Ecto neural progenitor cell (in vitro differentiated cells): Measurements from ENCODE around the gene STK32B.

Experiments
- DNase-seq: peaks from one replicate; pipeline ENCODE4 v3.0.0-alpha.2; 2018; ENCODE audit warnings: low spot score

STK32B gene

DNA sequence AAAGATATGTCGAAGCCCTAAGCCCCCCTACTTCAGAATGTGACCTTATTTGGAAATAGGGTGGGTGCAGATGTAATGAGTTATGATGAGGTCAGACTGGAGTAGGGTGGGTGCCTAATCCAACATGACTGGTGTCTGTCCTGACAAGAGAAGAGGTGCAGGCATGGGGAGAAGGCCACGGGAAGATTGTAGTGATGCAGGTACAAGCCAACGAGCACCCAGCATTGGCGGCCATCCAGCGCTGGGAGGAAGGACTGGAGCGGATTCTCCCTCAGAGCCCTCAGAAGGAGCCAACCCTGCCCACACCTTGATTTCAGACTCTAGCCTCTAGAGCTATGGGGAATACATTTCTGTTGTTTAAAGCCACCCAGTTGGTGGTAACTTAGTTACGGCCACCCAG is 419.9 kb downstream of the STK32B start:
- no peak for DNase-seq

DNA sequence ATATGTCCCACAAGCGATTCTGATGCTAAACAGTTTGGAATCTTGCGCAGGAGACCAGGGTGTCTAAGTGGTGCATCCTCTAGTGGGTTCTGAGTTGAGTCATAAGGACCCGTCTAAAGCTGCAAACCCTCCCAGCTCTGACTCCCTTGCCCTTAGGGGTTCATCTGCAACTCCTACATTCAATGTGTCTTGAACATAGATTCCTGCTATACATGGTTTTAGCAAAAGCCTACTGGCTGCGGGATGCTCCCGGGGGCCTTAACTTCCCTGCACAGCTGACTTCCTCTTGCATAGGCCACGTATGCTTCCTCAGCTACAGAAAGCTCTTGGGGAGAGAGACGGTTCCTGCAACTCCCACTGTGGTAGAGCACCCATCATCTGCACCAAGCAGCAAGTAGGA is 420.4 kb downstream of the STK32B start:
- no peak for DNase-seq

DNA sequence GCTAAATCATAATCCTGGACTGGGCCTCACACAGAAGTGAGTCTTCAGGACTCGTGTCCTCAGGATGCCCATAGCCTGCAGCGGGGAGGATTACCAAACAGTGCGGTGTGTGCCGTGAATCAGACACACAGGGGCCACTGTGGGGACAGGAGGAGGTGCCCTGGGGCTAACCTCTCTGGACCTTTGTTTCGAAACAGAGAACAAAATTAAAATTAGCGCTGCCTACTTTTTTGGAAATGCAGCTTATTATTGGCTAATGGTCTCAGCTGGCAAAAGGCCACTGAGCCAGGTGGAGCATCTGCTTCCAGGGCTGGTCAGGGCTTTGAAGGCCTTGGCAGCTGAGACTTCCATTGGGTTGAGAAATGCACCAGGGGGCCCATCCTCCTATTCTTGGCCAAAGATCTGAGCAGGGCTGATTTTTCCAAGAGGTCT is 420.9 kb downstream of the STK32B start:
- DNase-seq: no peak

DNA sequence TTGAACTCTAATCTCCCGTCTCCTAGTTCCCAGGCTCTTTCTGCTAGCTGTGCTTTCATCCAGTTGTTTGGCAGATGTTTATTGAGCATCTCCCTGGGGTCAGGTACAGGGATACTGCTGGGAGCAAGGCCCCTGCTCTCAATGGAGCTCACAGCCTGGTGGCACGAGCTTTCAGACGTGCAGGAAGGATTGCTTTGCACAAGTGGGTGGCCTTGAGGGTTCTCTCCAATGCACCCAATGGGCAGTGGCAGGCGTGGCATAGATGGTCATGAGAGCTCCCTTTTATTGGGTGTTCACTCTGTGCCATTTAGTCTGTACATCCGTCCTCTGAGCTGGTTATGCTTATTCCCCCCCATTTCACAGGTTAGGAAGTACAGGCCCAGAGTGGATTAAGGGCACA is 421.8 kb downstream of the STK32B start:
- no peak for DNase-seq

DNA sequence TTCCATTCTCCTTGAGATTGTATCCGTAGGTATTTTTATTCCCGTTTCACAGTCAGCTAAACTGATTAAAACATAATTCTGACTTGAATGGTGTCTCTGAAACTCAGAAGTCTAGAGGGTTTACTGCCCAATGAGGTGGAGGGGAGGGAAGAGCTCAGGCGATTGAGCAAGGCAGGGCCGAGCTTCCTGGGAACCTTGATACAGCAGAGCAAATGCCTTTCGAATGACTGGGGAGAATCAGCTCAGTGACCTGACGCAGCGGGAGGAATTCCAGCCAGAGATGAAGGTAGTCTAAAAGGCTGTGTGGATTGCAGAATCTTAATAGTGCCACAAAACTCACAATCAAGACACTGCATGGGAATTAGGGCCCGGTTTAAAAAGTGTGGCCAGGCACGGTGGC is 423.5 kb downstream of the STK32B start:
- no peak for DNase-seq

DNA sequence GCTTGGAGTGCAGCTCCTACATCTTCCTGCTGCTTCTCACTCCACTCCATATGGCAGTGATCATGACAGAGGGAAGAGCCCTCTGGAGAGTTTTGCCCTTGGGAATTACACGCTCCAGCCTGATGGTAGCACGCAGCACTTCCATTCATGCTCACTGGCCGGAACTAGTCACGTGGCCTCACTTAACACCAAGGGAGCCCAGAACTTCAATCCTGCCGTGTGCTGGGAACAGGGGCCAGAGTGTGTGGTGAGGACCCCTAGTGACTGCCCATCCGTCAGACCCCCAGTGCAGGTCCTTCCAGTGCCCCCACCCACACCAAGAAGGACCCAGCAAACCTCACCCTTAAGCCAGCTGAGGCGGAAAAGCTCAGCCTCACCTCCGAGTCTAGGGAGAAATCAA is 426.3 kb downstream of the STK32B start:
- DNase-seq: no peak

DNA sequence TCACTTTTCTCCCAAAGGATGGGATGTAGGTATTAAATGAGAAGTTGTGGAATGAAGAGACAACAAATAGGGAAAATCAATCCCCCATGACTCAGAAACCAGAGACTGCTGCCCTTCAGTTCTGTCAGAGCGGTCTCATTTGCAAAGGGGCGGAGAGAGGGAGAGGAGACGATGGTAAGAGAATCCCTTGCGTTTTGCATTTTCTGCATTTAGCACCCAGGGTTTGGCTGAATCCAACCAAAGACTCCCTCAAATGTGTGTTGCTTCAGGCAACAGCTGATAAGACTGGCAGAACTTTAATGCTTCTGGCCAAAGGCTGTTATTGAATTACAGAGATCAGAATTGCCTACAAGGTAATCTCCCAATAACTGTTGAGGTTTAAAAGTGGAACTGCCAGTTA is 426.9 kb downstream of the STK32B start:
- no peak for DNase-seq

DNA sequence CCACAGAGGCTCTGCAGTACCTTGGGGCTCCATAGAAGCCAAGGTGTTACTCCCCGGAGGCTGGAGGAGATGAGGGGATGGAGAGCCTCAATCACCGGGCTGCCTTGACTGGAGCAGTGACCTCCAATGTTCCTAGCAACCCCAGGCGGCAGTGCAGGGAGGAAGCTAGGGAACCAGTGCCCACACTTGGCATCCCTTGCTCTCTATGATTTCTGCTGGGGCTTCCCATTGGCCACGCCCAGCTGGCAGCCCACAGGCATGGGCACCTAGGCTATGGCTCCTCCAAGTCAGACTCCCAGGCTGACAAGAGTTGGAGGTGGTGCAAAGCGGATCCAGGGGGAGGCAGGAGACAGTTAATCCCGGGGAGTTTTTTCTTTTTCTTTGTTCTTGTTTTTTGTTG is 427.4 kb downstream of the STK32B start:
- DNase-seq: no peak

DNA sequence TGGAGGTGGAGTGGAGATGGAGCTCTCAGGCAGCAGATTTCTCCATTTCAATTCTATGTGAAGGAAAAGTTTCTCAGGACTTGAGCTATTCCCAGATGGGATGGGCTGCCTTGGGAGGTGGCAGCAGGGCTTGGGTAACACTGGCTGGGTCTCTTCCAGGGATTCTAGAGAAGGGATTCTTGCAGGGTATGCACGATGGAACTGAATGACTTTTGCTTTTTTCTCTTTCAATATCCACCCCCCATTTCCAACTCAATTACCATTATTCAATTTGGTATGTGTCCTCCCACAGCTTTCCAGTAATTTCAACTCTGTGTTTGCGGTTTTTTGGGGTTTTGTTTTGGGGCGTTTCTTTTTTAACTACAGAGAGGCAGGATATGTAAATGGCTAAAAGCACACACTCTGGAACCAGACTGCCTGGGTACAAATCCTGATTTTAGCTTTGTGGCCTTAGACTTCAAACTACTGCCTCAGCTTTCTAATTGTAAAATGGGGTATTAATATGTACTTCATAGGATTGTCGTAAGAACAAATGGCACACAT is 428.3 kb downstream of the STK32B start:
- DNase-seq: no peak

DNA sequence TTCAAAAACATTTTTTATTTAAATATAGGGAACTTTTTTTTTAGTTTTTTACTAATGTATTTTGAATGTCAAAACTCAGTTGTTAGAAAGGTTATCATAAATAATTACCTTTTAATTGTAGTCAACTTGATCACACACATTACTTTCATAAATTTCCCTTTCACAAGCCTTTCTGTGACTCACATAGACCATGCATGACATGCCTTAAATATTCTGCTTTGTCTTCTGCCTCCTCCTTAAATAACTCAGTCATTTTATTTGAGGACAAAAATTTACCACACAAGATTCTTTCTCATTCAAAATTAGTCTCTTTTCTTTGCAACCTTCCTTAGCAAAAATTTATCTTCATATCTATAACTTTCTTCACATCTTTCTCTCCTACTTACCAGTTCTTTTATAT is 437.1 kb downstream of the STK32B start:
- DNase-seq: no peak

DNA sequence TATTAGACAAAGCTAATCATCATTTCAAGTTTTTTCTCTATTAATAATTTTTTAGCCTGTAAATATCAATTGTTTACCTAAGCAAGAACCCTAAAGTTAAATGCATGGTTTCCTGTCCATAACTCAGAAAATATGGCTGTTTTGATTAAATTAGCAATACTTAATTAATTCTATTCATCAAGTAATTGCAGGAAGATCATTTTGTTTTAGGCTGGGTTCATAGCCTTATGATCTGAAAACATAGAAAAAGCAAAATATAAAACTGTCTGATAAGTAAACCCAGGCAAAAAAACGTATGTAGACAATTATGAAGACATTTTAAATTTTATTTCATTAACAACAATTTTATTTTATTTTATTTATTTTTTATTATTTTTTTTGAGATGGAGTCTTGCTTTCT is 438.0 kb downstream of the STK32B start:
- DNase-seq: no peak

DNA sequence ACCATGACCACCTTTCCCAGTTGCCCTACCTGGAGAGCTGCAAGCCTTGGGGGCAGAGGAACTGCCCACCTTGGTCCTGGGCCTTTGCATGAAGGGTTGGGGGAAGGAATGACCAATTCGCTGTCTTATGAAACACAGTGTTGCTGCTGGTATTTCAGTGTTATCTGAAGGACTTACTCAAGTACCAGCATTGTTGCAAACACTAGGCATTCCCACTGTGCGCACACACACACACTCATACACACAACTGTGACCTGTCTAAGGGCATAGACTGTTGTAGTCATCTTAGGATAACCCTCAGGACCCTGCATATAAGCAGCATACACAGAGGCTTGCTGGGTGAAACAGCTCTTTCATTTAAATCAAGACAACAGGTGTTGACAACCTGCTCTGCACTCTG is 446.2 kb downstream of the STK32B start:
- no peak for DNase-seq

DNA sequence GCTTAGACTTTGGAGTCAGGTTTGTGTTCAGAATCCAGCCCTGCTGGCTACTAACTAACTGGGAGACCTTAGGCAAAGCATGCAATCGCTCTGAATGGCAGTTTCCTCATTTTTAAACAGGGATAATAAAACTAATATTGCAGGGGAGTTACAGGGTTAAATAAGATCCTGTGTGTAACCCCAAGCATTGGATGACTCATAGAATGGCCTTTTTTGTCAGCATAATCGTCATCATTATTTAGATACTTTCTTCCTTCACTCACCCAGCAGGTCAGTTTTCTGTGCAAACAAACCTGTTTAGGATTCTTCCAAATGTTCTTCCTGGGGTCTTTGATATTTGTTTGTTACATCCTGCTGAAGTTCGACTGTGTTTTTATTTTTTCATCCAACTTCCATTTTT is 448.9 kb downstream of the STK32B start:
- no peak for DNase-seq

DNA sequence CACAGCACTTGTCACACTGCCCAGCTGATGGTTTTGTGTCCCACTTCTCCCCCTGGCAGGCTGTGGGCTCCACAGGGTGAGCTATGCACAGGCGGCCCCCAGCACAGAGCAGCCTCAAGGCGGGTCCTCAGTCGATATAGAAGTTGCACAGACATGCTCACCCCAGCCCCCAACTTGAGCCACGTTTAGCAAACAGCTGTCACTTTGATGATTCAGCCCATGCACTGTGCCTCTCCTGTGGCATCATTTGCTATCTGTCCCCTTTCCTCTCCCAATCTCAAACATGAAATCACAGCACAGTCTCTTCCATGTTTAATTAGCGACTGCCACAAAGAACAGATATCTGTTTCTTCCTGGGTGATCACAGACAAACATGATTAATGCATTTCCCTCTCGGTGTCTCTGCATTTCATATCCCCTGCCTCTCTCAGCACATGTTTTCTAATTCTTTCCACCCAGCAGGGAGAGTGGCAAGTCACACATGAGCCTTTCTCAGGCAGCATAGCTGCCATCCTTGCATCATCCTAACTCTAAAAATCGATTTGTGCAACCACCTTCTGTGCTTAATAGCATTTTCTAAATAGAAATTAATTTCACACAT is 452.2 kb downstream of the STK32B start:
- no peak for DNase-seq

DNA sequence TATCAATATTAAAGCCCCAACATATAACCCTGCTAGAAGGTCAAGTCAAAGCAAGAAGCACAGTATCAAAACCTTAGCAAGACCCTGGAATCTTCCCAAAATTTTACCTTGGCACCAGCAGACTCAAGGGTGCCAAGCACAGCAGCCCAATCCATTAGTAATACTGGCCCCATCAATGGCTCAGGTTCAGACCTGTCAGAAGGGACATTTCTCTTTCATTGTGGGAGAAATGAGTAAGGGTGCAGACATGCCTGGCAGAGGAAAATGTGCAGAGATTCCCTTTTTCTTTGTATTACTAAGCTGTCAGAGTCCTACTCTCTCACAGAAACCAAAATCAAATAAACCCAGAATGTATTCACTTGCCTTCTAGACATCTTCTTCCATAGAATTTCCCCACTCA is 453.2 kb downstream of the STK32B start:
- DNase-seq: no peak

DNA sequence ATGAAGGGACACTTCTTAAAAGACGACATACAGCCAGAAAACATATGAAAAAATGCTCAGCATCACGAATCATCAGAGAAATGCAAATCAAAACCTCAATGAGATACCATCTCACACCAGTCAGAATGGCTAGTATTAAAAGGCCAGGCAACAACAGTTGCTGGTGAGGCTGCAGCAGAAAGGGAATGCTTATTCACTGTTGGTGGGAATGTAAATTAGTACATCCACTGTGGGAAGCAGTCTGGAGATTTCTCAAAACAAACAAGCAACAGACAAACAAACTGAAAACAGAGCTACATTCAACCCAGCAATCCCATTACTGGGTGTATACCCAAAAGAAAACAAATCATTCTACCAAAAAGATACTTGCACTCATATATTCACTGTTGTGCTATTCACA is 459.2 kb downstream of the STK32B start:
- DNase-seq: no peak

DNA sequence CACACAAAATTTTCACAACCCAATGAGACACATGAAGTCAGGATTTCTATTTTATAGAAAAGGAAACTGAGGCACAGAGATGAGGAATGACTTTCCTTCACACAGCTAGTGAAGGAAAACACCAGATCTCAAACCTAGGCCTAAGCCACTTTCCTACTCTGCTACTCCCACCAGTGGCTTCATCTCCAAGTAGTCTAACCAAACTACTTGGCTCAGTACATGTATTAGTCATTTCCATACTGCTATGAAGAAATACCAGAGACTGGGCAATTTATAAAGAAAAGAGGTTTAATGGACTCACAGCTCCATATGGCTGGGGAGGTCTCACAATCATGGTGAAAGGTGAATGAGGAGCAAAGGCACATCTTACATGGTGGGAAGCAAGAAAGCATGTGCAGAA is 460.5 kb downstream of the STK32B start:
- DNase-seq: no peak

DNA sequence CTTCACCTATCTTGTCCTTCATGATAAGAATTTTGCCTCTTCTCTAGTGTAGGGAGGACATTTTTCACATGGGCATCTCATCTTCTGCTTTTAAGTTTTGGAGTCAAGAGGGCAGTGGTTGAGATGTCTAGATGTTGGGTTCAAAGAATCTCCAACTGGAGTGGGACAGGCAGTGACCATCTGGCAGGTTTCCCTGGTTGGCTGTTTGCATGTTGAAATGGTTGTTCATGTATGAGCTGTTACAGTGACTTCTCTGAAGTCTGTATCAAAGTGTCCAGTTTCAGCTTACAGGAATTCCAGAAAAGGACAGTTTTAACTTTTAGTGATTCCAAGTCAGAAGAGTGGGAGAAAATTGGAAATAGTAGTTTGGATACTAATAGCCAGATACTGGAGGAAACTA is 464.4 kb downstream of the STK32B start:
- DNase-seq: no peak

DNA sequence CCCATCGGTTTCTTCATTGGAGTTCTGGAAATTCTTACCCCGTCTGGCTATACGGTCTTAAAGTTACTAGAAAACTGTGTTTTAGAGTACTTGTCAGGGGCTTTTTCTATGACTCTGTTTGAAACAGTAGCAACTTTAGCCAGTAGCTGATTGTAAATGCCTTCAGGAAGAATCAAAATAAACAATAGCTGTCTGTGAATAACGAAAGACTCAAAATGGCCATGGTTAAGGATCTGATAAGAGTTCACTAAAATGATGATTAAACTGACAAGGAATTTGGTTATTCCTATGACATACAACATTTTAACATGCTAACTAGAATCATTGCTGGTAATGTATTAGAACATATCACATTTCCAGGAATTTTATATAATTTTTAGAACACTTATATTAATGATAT is 466.1 kb downstream of the STK32B start:
- DNase-seq: no peak

DNA sequence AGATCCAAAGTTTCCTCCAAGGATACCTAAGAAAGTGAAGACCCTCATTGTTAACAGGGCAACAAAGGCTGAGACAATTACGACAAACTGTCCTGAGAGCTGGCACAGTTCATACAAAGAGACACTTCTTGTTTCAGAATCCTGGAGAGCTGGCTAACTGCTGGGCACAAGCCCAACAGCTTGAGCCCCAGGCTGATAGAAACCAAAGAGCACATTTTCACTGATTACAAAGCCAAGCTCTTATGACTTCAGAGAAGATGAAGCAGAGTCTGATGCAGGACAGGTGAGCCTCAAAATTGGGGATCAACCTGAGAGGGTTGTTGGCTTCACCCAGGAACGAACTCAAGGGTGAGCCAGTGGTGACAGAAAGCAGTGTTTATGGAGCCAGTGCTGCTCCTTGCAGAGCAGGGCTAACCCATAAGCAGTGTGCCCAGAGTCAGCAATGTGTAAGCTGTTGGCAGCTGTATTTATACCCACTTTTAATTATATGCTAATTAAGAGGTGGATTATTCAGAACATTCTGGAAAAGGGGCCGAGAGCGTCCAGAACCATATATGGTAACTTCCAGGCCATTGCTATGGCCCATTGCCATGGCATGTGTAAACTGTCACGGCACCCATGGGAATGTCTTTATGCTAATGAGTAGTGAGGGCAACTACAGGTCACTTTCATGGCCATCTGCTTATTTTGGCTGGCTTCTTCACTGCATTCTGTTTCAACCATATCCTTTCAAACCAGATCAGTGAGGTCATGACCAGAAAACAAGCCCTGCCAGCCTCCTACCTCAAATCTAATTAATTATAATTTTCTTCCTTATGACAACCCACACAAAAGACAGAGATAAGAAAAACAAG is 473.4 kb downstream of the STK32B start:
- no peak for DNase-seq

DNA sequence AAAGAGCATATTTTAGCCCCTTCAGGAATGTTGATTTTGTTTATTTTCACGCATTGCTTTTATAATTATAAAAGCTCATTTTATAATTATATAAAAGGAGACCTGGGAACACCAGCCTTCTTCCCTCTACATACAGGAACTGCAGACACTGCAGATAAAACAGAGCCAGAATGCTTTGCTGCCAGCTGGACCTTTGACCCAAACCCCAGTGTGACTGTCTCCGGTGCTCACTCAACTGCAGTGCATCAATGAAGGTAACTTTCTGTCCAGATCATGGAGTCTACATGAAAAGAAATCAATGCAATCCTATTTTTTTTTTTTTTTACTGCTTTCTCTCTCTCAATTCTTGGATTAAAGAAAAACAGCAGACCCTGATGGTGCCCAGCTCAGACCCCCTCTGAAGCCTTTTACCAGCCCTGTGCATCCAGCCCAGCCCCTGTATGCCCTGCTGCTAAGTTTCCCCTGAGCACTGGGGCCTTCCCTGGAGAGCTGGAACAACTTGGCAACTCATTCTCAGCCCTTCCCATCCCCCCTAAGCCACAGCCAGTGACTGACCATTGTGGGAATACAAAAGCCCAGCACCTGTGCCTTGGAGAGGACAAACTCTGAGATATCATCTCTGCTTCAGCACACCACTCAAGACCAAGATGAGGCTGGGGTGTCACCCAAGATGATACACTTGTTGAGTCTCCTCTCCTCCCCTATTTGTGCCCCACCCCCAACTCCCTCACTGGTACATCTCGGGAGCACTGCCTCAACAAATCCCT is 475.0 kb downstream of the STK32B start:
- DNase-seq: no peak

DNA sequence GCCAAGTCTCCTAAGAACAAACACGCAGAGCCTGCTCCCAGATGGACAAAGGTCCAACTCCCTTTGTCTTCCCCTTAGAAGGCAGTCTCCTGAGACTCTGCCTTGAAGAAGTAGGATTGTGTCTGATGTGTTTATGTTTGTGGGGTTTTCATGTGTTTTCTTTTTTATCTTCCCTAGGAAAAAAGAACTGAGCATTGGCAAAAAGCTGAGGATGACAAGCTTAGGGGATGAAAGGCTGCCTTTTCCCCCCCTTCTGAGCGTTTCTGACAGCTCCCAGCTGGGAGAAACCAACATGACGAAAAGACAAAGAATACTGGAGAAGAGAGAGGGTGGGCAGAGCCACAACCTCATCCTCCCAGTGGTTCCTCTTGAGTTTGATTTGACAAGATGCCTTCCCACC is 475.9 kb downstream of the STK32B start:
- DNase-seq: no peak

DNA sequence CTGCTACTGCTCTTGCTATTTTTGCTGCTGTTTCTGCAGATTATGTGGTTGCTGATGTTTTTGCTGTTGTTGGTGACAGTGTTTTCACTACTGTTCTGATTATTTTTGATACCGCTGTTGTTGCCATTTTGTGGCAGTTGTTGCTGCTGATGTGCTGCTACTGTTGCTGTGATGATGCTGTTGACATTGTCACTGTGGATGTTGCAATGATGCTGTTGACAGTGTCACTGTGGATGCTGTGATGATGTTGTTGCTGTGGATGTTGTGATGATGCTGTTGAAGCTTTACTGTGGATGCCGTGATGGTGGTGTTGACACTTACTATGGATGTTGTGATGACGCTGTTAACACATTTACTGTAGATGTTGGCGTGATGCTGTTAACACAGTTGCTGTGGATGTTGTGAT is 476.8 kb downstream of the STK32B start:
- no peak for DNase-seq
